GM12874 (cell line): Measurements from ENCODE around the gene TPP1.

Experiments used
- TF ChIP-seq, protein P1 (sequence below): IDR thresholded peaks from 2 replicates; pipeline ENCODE4 v1.5.1; 2011; ENCODE audit warnings: low read depth, mild to moderate bottlenecking, control low read depth, low read length, moderate library complexity; ENCODE audit not compliant: insufficient read depth

Gene TPP1

DNA sequence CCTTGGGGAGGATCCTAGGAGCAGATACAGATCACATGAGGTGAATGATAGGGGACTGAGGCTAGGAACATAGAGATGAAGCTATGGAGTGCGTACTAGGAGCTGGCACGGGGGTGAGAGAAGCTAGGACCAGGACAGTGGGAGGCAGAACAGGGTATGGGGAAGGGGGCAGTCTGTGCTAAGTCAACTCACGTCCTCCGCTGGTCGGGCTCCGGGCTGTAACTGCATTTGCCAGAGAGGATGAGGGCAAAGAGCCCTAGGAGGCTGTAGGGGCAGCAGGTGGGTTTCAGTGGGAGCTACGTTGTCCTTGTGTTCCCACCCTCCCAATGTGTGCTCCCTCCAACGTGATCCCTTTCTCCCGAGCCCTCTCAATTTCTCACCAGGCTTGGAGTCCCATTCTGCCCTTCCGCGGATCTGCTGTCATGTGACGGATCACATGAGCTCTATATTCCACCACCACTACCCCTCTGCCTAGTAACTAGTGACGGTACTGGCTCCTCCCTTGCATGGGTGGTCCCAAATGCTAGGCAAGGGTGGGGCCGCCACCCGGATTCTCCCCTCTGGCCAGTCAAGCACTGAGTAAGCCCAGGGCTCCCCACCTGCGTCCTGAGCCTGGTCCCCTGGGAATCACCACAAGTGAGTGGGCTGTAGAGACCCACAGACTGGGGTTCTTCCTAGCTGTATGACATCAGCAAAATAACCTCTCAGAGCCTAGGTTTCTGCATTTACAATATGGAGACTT is at the start of gene TPP1:
TPP1 (minus strand) TSS at position 419 of the 742 bp plus-strand sequence; CDS start at position 397, 22 bp downstream.
- TF ChIP-seq, protein P1, sequence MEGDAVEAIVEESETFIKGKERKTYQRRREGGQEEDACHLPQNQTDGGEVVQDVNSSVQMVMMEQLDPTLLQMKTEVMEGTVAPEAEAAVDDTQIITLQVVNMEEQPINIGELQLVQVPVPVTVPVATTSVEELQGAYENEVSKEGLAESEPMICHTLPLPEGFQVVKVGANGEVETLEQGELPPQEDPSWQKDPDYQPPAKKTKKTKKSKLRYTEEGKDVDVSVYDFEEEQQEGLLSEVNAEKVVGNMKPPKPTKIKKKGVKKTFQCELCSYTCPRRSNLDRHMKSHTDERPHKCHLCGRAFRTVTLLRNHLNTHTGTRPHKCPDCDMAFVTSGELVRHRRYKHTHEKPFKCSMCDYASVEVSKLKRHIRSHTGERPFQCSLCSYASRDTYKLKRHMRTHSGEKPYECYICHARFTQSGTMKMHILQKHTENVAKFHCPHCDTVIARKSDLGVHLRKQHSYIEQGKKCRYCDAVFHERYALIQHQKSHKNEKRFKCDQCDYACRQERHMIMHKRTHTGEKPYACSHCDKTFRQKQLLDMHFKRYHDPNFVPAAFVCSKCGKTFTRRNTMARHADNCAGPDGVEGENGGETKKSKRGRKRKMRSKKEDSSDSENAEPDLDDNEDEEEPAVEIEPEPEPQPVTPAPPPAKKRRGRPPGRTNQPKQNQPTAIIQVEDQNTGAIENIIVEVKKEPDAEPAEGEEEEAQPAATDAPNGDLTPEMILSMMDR = no peak

DNA sequence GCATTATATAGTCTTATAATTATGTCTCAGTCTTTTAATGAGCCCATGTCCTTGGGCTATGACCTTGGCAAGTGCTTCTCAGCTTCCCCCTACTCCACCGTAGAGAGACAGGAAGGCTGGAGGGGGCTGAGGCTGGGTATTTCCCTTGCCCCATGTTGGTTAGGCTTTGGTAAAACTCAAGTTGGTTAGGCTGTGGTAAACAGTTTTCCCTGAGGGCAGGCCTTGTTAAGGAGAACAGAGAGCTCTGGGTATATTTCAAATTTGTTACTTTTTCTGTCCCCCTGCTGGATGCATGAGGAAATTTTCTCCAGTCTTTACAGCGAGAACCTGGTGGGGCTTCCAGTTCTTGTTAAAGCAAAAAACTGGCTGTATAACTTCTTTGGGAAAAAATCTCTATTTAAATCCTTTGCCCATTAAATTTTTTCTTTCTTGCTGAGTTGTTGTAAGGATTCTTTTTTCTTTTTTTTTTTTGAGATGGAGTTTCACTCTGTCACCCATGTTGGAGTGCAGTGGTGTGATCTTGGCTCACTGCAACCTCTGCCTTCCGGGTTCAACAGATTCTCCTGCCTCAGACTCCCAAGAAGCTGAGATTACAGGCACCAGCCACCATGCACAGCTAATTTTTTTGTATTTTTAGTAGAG is 48.6 kb upstream of the TPP1 start:
- TF ChIP-seq, protein P1 = peak; percentile 48

DNA sequence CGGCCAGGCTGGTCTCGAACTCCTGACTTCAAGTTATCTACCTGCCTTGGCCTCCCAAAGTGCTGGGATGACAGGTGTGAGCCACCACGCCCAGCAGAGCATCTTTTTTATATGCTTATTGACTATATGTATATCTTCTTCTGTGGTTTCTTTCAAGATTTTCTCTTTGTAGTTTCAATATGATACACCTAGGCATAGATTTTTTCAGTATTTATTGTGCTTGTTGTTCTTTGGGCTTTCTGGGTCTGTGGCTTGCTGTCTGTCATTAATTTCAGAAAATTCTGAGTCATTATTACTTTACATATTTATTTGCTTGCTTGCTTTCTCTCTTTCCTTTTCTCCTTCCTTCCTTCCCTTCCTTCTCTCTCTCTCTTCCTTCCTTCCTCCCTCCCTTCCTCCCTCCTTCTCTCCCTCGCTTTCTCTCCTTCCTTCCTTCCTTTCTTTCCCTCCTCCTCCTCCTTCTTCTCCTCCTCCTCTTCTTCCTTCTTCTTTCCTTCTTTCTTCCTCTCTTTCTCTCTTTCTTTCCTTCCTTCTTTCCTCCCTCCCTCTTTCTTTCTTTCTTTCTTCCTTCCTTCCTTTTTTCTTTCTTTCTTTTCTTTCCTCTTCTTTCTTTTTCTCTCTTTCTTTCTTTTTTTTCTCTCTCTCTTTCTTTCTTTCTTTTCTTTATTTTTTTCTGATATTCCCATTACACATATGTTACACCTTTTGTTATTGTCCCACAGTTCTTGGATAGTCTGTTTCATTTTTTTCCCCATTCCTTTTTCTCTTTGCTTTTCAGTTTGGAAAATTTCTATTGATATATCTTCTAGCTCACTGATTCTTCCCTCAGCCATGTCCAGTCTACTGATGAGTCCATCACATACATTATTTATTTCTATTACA is 47.3 kb upstream of the TPP1 start:
- TF ChIP-seq, protein P1 = no peak

DNA sequence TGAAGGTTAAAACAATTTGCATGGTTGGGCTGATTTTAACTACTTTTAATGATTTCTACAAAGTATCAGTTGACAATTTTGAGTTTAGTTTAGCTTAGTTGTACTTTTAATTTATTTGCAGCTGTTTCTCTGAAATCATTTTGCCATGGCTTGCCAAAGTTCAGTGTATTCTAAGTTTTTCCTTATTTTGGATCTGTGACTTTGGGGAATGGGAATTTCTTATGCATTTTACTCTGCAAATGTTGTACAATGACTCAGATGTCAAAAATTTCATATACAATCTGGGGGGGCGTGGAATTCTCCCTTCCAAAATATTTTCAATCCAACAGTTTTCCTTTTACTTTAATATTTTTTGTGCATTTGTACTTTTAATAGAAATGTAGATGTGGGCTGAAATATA is 45.3 kb upstream of the TPP1 start:
- TF ChIP-seq, protein P1 = no peak

DNA sequence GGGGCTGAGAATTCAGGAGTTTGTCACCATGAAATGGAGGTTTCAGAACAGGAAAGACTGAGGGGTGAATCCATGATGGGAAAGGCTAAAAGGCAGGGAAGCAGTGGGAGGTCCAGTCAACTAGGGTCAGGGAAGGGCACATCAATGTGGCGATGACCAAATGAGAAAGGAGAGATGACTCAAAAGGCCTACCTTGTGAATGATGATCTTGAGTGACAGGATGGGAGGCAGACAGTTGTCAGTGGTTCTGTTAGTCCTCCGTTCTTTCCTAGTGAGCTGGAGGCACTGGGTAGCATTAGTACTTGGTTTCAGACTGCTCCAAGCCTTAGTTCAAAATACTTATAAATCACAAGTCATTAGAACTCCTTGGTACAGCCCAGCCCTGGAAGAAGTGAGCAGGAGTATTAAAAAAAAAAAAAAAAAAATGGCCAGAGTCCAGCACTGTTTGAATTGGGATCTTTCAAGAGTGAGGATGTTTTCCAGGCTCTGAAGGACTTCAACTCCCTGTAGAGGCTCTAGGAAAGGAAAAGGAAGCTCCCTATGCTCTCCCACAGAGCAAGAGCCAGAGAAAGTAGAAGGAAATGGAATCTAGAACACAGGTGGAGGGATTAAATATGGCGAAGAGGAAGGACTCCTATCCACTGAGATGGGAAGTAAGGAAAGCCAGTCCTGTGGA is 44.7 kb upstream of the TPP1 start:
- TF ChIP-seq, protein P1 = no peak

DNA sequence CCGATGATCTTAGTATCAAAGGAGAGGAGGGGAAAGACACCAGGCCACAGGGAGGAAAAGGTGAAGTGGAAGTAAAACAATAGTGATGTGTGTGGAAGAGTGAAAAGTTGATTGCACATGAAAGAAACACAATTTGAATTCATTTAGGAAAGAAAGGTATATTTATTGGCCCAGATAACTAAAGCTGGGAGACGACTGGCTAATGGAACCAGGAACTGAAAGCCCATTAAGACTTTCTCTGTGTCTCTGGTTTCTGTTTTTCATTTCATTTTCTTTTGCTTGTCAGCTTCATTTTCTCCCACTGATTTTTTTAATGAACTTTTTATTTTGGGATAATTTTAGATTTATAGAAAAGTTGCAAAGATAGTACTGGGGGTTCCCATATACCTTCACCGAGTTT is 41.5 kb upstream of the TPP1 start:
- TF ChIP-seq, protein P1 = no peak
